Measurements from ENCODE around the gene AUTS2.

AUTS2 gene

GRCh38 chr7:70620333-70621055 lies 1022.2 kb downstream of the AUTS2 start:
- DNase-seq (ENCODE audit: low read depth in 3 of 3) = no peak

DNA sequence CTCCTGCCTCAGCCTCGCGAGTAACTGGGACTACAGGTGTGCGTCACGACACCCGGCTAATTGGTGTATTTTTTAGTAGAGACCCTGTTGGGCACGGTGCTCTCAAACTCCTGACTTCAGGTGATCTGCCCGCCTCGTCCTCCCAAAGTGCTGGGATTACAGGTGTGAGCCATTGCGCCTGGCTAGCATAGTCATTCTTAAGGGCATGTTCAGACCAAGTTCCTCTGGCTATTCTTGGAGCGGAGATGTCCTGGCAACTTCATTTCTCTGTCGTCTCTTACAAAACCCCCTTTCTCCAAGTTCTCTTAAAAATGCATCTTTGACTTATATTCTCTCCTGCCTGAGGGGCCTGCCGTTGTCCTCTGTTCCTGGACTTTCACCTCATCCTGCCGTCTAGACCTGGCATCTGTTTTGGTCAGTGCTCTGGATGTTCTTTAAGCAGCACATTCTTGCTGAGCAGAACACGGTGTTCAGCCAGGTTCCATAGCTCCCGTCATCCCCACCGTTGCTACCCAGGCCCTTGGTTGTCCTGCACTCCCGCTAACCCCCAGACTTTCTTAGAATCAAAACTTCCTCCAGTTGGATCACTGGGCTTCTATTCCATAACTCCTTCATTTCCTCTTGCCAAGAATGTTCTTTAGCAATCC lies 1023.8 kb downstream of the AUTS2 start:
- DNase-seq (ENCODE audit: low read depth in 3 of 3) = no peak

DNA sequence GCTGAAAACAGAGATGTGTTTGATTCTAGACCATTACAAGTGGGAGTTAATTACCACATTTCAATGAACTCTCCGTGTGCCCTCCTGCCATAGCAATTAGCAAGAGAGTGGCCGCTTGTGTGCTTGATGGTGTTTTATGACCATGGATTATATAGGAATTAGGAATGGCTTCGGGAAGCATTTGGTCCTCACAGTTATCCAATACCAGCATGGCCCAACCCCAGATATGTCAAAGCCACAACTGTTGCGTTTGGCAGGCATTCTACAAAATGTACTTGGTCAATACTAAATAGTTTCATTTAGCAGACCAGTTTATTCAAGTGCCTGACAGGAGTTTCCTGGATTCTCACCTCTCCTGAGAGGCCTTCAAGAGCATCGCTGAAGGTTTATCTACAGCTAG lies 1024.7 kb downstream of the AUTS2 start:
- DNase-seq (ENCODE audit: low read depth in 3 of 3) = no peak

DNA sequence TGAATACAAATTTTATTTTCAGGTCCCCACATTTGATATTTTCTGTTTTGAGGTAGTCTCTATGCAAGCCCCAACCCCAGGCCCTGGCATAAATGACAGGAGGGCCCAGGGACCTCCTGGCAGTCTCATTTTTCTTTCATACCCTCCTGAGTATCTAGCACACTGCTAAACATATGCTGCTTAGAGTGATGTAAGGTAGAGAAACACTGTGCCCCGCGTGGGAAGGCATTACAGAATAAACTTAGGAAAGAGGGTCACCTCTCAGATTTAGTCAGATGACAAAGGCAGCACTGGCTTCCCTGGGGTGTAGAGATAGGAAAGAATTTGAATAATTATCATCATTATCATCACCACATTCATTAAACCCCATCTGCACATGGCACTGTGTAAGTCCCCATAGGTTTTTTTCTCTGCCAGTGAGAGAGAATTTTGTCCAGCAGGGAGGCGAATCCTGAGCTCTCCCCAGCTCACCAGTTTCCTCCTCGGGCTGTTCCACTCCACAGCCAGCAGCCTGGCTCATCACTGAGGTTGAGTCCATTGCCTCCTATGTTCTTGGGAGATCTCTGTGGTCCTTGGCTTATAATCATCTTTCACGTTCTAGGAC lies 1026.3 kb downstream of the AUTS2 start:
- DNase-seq (ENCODE audit: low read depth in 3 of 3) = no peak

GRCh38 chr7:70627461-70627860 lies 1029.2 kb downstream of the AUTS2 start:
- DNase-seq (ENCODE audit: low read depth in 3 of 3) = no peak

- DNase-seq (ENCODE audit: low read depth in 3 of 3) = no peak
Measured at GRCh38 chr7:70630440-70630817, 1032.2 kb downstream of the AUTS2 start.

DNA sequence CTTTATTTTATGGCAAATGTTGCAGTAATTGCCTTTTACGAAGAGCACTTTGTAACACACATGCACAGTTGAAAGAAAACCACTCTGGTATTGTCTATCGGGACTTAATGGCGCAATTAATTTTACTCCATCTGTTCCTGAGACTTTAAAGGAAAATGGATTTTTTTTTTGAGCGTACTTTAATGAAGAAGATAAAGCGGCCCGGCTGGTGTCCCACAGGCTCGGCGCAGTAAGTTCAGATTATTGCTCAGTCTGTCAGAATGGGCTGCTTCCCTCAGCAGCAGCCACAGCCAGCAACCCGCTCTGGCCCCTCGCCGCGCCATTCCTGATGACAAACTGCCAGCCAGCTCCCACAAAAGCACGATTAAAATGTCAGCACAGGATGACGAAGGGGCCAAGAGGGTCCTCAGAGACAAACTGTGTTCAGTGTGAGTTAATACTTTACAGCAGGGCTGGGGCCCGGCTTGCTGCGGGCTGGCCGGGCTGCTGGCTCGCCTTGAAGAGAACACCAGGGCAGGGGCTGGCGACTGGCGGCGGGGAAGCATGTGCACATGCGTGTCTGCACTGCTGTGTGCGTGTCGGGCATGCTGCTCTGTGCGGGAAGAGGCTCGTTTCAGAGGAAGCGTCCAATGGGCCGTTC lies 1032.7 kb downstream of the AUTS2 start:
- no peak for DNase-seq (ENCODE audit: low read depth in 3 of 3)

DNA sequence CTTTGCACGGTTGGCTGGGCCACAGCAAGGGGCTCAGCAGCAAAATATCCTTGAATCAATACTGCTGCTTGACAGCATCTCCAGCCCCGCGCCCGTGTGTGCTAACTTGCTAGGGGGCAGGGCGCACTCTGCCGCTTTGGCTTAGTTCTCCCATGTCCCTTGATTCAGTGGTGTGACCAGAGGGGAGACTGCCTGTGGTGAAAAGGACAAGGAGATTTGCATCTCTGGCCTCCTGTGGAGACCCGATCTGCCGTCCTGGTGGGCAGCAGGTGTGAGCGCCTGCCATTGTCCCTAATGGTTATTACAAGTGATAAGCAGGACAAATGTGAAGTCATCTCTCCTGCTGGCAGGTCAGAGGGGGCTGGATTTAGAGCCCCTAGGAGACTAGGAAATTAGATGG lies 1033.4 kb downstream of the AUTS2 start:
- no peak for DNase-seq (ENCODE audit: low read depth in 3 of 3)

GRCh38 chr7:70632400-70632799 lies 1034.1 kb downstream of the AUTS2 start:
- DNase-seq (ENCODE audit: low read depth in 3 of 3) = no peak

- DNase-seq (ENCODE audit: low read depth in 3 of 3) = no peak
Measured at GRCh38 chr7:70634071-70634470, 1035.8 kb downstream of the AUTS2 start.

GRCh38 chr7:70634610-70635068 lies 1036.4 kb downstream of the AUTS2 start:
- DNase-seq (ENCODE audit: low read depth in 3 of 3) = no peak

DNA sequence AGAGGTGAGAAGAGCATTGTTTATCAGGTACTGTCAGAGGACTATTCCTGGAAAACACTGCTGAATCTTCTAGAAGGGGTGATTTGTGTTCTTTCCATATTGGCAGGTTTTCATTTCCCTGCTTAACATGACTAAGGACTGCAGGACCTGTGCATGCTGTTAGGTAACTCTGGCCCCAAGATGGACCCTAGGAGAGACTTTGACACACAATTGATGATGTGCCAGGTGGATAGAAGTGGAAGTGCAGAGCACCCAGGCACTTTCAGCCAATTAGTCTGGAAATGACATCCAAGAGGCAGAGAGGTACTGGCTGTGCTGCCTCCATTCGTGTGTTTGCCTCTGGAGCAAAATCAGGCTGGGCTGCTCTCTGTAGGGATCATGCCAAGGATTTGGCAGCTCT lies 1037.4 kb downstream of the AUTS2 start:
- DNase-seq (ENCODE audit: low read depth in 3 of 3) = no peak

DNA sequence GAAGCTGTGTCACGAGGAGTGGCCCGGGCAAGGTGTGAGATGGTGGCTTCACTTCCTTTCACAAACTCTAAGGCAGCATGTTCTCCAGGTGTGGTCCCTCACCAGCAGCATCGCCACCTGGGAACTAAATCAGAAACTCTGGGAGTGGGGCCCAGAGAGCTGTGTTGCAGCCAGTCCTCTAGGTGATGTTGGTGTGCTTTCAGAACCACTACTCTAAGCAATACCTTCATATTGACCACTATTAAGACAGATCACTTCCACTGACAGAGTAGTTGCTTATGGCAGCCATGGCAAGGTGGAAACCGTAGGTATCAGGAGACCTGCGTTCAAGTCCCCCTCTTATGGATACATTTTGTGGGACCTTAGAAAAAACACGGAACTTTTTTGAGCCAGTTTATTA lies 1037.9 kb downstream of the AUTS2 start:
- no peak for DNase-seq (ENCODE audit: low read depth in 3 of 3)

DNA sequence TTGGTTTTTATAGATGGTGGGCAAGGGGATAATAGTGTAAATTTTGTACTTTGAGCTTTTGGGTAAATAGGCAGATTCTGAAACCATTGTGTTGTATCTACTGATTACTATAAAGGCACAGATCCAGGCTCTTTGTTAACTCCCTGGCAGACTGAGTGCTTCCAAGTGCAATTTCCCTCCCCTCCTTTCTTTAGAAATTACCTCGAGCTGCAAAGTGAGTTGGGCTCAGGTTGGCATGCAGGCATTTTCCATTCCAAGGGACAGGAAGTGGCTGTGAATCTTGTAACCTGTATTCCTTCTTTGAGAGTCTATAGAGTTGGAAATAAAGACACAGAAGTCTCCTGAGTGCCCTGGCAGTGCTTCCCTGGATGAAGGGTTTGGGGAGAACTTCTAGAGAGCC lies 1039.5 kb downstream of the AUTS2 start:
- no peak for DNase-seq (ENCODE audit: low read depth in 3 of 3)

GRCh38 chr7:70638158-70639107 lies 1040.2 kb downstream of the AUTS2 start:
- no peak for DNase-seq (ENCODE audit: low read depth in 3 of 3)

DNA sequence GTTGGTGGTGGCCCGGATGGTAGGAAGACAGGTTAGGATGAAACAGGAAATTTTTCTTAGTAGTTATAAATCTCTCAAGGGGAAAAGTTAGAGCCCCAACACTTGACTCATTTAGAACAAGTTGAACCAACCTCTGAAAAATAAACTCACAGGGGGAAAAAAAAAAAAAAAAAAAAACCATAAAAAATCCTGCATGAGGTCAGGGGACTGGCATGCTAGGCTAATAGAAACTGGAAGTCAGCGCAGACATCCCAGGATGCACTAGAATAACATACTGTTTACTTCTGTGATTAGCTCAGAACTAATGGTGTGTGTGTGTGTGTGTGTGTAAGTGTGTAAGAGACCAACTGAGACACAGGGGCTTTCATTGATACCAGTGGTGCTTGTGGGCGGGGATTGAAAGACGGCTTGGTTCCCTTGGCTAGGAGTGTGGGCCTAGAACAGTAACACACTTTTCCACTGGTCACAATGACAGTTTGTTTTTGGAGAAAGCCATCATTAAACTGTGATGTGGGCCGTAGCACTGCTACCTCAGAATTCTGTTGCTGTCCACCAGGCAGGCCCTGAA lies 1042.1 kb downstream of the AUTS2 start:
- no peak for DNase-seq (ENCODE audit: low read depth in 3 of 3)

GRCh38 chr7:70641882-70642281 lies 1043.6 kb downstream of the AUTS2 start:
- no peak for DNase-seq (ENCODE audit: low read depth in 3 of 3)

- no peak for DNase-seq (ENCODE audit: low read depth in 3 of 3)
Measured at GRCh38 chr7:70645279-70645678, 1047.0 kb downstream of the AUTS2 start.

- DNase-seq (ENCODE audit: low read depth in 3 of 3) = no peak
Measured at GRCh38 chr7:70645876-70646351, 1047.6 kb downstream of the AUTS2 start.

DNA sequence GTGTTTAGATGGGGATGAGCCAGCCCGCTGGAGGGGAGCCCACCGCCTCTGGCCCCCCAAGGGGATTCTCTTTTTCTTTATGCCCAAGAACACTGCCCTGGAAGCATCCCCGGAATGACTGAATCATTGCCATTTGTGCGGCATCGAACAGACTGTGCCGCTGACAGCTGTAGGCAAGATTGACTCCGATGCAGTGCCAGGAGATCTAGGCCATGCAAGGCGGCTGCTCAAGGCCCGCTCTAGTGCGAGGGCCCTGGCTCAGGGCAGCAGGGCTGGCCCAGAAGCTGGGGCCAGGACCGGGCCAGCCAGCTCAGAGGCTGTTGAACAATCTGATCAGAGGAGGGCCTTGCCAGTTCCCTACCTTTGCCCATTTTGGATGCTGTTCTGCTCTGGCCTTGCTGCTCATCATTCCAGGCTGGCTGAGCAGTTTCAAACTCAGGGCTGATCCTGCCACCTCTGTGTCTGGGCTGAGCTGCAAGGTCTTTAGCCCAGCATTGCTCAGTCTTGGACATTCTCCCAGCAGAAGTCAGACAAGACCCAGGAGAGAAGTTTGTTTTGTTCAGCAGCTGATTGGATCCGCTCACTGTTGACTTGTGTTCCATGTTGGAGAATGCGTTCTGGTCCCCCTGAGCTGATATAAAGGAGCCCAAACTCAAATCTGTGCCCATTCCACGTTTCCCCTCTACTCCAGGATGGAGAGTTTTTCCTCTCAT lies 1048.4 kb downstream of the AUTS2 start:
- DNase-seq (ENCODE audit: low read depth in 3 of 3) = no peak
